Inflammatory macrophage treated with lipopolysaccharide for 4 hours (primary cell): Measurements from ENCODE around the gene CYB561A3.

ENCODE experiments used
- DNase-seq: peaks from one replicate; pipeline ENCODE4 v3.0.0-alpha.2; 2020

Gene CYB561A3

GRCh38 chr11:61315260-61315659 is 46.4 kb downstream of the CYB561A3 start:
- no peak for DNase-seq

GRCh38 chr11:61310749-61311148 is 50.9 kb downstream of the CYB561A3 start:
- DNase-seq = no peak

- no peak for DNase-seq
Observed at GRCh38 chr11:61309739-61310138, 51.9 kb downstream of the CYB561A3 start.

GRCh38 chr11:61309141-61309540 is 52.5 kb downstream of the CYB561A3 start:
- DNase-seq = no peak

- DNase-seq = no peak
Observed at GRCh38 chr11:61307354-61307753, 54.3 kb downstream of the CYB561A3 start.

GRCh38 chr11:61306221-61306620 is 55.5 kb downstream of the CYB561A3 start:
- DNase-seq = no peak

GRCh38 chr11:61305417-61305816 is 56.3 kb downstream of the CYB561A3 start:
- DNase-seq = no peak

- DNase-seq = no peak
Observed at GRCh38 chr11:61303725-61304124, 58.0 kb downstream of the CYB561A3 start.

GRCh38 chr11:61302550-61302949 is 59.1 kb downstream of the CYB561A3 start:
- DNase-seq = no peak
